Fibroblast of pulmonary artery (primary cell): ENCODE measurements around the gene PAFAH1B1.
A peak's percentile ranks its signal among the peaks of the same experiment; 100 is the strongest.

Source experiments
- DNase-seq: peaks from one replicate; pipeline ENCODE4 v3.0.0-alpha.2; 2010; ENCODE audit warnings: low read depth
- H3K4me3 ChIP-seq: replicated peaks from 2 replicates; pipeline ENCODE4 v1.5.1; 2011; ENCODE audit warnings: low read depth, mild to moderate bottlenecking, control low read depth, low read length, moderate library complexity
- TF ChIP-seq, protein P1 (sequence below): IDR thresholded peaks from 2 replicates; pipeline ENCODE4 v1.5.1; 2011; ENCODE audit warnings: mild to moderate bottlenecking, control low read depth, low read length, inconsistent platforms; ENCODE audit errors: missing control alignments

Gene PAFAH1B1

DNA sequence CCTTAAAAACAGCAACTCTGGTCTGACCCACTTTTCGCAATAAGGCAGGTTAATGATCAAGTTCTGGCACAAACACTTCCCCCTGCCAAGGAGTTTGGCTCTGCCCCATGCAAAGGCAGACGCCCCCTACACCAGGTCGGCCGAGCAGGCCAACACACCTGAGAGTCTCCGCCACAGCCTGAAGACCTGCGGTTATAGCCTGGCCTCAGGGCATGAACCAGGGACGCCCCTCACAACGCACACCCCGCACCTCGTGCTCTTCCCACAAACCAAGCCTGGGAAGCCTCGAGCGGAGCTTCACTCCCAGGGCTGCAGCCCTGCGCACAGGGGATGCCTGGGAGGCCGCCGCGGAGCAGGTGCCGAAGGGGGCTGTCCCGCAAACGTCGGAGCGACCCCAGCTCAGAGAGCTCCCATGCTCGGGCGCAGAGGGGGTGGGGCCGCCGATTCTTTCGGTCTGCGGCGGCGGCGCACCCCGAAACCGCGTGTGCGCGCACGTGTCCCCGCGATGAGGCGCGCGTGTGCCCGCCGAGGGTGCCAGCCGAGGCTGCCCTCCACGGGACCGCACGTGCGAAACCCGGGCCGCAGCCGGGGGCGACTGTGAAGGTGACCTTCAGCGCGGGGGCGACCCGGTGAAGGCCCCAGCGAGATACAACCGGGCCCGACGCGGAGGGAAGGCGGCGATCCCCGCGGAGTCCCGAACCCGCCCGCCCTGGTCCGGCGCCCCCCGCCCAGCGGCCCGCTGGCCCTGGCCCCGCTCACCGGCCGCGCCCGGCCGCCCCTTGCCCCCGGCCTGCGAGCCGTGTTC lies 117.6 kb downstream of the PAFAH1B1 start:
- peak overlapping the region; percentile 69 for H3K4me3 ChIP-seq
- DNase-seq, result no peak
- TF ChIP-seq, protein P1, sequence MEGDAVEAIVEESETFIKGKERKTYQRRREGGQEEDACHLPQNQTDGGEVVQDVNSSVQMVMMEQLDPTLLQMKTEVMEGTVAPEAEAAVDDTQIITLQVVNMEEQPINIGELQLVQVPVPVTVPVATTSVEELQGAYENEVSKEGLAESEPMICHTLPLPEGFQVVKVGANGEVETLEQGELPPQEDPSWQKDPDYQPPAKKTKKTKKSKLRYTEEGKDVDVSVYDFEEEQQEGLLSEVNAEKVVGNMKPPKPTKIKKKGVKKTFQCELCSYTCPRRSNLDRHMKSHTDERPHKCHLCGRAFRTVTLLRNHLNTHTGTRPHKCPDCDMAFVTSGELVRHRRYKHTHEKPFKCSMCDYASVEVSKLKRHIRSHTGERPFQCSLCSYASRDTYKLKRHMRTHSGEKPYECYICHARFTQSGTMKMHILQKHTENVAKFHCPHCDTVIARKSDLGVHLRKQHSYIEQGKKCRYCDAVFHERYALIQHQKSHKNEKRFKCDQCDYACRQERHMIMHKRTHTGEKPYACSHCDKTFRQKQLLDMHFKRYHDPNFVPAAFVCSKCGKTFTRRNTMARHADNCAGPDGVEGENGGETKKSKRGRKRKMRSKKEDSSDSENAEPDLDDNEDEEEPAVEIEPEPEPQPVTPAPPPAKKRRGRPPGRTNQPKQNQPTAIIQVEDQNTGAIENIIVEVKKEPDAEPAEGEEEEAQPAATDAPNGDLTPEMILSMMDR, result no peak

DNA sequence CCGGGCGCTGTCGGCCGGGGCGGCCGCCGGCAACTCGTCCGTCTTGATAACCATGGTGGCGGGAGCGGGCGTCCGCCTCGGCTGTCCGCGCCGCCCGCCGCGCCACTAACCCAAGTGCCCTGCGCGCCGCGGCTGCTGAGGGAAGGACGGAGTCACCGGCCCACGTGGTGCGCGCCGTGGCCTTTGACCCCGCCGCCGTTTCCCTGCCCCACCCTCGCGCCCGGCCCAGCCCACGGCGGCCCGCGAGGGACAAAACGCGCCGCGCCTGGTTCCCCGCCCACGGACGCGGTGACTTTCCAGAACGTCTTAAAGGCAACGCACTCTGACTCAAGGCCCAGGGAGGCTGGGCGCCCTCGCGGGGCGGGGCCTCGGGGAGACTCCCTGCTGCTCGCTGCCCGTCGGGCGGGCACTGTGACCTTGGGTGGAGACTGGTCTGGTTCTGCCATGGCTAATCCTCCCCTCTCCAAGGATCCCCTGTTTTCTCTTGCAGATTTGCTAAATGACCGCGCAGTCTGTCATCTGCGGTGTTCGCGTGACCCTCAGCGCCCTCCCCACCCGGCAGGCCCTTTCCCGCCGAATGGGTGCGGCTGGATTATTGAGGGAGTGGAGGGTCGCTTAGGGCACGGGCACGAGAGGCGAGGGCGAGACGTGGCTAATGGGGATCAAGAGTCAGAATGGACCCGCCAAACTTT lies 118.3 kb downstream of the PAFAH1B1 start, which contains the start of gene CLUH:
Gene CLUH (minus strand): TSS at position 157 of the 692 bp plus-strand sequence. CDS start 103 bp downstream, at position 54.
- DNase-seq, result peak; percentile 98
- peak within 1 kb of the TSS; percentile 69 for H3K4me3 ChIP-seq
- TF ChIP-seq, protein P1, result no peak

DNA sequence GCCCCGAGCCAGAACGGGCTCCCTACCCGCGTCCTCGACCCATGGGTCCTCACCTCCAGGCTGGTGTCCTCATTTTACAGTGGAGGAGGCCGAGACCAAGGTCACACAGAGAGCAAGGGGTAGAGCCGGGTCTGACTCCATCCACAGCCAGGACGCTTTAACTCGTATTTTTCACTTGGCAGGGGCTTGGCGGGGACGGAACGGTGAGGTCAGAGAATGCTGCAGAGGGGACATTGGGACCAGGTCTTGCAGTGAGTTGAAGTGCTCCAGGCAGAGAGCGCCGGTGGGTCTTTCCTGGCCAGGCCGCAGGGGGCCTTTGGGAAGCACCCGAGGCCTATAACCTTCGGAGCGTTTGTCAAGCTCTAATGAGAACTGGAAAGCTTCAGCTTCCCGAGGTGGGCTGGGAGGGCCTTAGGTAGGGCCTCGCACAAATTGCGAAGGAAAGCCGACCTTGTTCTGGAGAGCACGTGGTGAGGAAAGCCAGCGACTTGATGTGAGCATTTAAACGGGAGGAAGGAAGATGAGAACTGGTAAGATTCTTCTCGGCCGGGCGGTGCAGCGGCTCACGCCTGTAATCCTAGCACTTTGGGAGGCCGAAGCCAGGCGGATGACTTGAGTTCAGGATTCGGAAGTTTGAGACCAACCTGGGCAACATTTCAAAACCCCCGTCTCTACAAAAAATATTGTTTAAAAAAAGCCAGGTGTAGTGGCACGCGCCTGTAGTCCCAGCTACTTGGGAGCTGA lies 119.0 kb downstream of the PAFAH1B1 start:
- peak overlapping the region; percentile 69 for H3K4me3 ChIP-seq
- no peak for DNase-seq
- TF ChIP-seq, protein P1, result no peak

DNA sequence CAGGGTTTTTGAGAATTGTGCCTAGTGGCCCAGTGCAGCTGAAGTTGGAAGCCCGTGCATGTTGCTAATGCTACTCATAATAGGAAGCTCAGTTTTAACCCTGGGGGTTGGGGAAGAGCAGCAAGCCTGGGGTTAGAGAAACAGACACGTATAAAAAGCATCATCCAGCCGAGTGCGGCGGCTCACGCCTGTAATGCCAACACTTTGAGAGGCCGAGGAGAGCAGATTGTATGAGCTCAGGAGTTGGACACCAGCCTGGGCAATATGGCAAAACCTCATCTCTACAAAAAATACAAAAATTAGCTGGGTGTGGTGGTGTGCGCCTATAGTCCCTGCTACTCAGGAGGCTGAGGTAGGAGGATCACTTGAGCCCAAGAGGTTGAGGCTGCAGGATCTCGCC lies 120.4 kb downstream of the PAFAH1B1 start:
- TF ChIP-seq, protein P1, result no peak
- no peak overlapping the region for H3K4me3 ChIP-seq
- DNase-seq, result no peak

DNA sequence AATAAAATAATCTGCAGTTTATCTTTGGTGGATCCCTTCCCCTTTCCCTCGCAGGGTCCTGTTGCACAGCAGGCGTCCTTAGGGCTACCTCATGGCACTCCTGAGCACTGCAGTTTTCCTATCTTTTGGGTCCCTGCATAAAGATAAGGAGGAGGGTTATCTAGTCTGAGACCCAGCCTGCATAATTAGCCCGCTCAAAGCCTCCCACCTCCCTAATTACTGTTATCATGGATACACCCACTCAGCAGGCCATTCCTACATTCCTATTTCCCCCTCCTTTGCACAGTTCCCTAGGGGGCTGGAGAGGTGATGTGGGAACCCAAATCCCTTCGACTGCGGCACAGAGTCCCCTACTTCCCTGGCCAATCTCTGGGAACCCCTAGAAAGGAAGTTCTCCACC lies 123.2 kb downstream of the PAFAH1B1 start:
- TF ChIP-seq, protein P1, result no peak
- no peak overlapping the region for H3K4me3 ChIP-seq
- DNase-seq, result no peak

DNA sequence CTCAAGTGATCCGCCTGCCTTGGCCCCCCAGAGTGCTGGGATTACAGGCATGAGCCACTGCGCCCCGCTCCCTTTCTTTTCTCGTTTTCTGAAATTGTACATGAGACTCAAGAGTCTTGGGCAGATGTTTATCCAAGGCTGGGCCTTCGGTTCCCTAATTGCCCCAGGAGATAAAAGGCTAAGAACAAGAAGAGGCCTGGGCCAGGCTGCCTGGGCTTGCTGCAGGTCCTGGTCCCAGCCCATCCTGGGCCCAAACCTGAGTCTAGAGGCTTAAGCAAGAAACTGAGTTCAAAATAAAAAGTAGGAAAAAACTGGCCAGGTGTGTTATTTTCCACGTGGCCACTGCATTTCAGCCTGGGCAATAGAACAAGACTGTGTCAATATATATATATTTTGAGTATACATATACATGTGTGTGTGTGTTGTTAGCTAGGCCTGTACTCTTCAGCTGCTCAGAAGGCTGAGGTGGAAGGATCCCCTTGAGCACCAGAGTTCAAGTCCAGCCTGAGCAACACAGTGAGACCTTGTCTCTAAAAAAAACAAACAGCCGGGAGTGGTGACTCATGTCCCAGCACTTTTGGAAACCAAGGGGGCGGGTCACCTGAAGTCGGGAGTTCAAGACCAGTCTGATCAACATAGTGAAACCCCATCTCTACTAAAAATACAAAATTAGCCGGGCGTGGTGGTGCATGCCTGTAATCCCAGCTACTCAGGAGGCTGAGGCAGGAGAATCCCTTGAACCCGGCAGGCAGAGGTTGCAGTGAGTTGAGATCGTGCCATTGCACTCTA lies 124.9 kb downstream of the PAFAH1B1 start:
- no peak for DNase-seq
- TF ChIP-seq, protein P1, result no peak
- H3K4me3 ChIP-seq, result no peak overlapping the region
